Measurements from ENCODE around the gene CLSTN2.

CLSTN2 gene

DNA sequence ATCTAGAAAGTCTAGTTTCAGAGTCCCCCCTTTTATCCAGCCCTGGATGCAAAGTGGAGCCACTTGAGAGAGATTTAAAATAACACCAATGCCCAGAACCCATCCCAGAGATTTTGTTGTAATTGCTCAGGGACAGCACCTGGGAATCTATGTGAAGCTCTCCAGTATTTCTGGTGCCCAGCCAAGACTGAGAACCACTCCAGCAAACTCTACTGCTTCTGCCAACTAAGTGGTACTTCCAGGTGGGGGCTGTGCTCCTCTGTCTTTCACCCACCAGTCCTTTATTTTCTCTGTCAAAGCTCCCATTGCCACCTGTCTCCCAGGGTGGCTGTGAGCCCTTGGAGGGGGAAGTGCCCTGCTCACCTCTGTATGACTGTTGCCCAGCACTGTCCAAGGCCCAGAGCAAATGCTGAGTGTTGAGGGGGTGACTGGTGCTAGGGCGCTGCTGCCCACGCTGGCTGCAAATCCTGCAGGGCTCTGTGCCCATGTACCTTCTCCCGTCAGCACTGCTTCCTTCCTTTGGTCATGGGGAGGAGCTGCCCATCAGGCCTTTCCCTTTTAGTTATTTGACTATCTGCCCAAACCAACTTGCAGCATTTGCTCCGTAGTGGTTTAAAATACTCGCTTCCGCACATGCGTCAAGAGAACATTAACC lies 9.4 kb downstream of the CLSTN2 start:
- DNase-seq: no peak

DNA sequence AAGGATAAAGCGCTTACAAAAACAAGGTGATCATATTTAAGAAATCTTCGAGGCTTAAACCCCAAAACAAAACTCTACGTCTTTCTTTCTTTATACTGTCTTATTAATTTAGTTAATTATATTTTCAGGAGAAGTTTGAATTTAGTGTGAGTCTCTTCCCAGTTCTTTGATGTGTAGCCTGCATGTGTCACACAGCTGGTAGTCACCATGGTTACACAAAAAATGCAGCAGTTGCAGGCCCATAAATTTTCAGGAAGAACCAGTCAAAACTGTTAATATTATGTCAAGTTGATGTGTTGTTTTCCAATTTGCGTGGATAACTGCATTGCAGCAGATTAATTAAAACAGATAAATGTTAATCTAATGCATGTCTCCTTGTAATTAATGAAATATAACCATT lies 10.4 kb downstream of the CLSTN2 start:
- DNase-seq: no peak

DNA sequence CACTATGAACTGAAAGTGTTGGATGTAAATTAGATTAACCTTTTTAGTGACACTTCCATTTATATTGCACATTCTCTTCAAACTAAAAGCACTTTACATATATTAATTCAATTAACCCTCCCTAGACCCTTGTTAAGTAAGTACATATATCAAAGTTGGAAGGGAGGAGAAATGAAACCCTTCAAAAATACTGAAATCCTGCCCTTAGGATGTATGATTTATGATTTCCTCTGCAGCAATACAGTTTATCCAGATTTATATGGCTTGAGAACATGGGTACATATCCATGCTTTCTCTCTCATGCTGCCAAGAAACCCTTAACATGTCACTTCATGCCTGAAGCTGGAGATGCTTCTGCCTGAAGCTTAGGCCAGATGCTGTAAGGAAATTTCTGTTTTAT lies 11.0 kb downstream of the CLSTN2 start:
- DNase-seq: no peak

DNA sequence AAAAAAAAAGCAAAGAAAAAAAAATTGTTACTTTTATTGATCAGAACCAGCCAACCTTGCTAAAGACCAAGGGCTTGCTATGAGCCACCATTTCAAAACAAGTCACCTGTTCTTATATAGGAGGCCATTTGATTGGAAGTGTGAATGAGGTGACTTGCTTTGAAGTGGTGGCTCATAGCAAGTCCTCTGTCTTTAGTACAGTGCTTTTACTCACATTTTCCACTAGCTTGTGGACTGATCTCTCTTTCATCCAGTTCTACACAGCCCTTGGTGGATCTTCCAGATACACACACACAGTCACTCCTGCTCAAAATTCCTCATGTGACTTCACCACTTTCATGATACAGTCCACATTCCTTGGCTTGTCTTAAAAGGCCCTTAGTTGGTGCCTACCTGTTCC lies 13.5 kb downstream of the CLSTN2 start:
- DNase-seq: no peak

DNA sequence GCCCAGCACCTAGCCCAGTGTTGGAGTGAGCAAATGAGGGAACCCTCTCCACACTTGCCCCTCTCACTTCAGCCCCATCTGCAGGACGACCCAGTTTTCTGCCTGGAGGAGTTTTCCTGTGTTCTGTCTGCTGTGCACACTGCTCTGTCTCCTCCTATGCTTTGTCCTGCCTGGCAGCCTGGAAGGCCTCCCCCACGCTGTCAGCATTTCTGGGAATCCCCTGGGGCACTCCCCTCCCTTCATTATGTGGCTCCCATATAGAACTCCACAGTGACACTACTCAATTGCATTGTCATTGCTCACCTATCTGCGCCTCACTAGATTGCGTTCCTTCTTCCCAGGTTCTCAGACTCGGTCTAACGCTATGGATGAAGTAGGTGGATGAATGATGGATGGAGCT lies 13.9 kb downstream of the CLSTN2 start:
- no peak for DNase-seq

- DNase-seq: no peak
Measured at GRCh38 chr3:139953131-139953910, 18.3 kb downstream of the CLSTN2 start.

GRCh38 chr3:139954146-139954860 lies 19.3 kb downstream of the CLSTN2 start:
- DNase-seq: no peak

GRCh38 chr3:139957844-139958243 lies 22.9 kb downstream of the CLSTN2 start:
- DNase-seq: no peak

- DNase-seq: no peak
Measured at GRCh38 chr3:139969386-139969785, 34.4 kb downstream of the CLSTN2 start.

DNA sequence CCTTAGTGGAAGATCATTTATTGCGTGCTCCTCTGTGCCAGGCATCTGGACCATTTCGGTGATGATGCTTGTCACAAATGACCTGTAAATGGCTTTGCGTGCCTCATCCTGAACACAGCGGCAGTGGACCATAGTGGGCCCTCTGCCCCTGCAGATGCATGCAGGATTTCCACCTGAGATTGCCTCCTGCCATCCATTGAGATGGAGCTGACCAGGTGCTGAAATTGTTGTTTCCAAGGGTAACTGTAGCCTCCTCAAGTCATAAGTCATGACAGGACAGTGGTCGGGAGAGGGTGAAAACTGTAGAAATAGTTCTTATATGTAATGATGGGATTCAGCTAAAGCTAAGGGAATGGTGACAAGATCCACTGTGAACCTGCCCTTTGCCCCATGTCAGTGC lies 35.5 kb downstream of the CLSTN2 start:
- no peak for DNase-seq

DNA sequence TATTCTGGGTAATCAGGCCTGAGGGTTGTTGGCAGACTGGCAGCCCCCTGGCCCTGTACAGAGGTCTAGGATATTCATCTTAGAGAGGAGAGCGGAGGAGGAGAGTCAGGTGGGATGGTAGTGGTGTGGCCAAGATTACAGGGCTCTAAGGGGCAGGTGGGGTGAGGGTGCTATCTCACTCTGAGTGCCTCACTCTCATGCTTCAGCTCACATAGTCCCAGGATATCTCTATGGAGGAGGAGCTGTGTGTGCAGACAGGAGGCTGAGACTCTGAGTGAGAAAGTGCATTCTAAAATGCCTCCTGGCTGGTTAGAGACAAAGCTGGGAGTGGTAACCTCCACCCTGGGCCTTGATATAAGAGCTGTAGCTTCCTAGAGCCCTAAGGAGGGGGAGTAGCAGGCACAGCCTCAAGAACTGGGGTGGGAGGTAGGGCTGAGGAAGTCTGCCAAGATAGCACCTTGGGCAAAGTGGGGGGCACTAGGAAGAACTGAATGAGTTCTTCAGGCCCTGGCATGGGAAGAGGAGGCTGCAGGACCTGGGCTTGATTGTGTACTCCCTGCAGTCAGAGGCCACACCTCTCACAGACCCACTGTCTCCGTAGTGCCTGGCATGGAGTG lies 39.9 kb downstream of the CLSTN2 start:
- no peak for DNase-seq

DNA sequence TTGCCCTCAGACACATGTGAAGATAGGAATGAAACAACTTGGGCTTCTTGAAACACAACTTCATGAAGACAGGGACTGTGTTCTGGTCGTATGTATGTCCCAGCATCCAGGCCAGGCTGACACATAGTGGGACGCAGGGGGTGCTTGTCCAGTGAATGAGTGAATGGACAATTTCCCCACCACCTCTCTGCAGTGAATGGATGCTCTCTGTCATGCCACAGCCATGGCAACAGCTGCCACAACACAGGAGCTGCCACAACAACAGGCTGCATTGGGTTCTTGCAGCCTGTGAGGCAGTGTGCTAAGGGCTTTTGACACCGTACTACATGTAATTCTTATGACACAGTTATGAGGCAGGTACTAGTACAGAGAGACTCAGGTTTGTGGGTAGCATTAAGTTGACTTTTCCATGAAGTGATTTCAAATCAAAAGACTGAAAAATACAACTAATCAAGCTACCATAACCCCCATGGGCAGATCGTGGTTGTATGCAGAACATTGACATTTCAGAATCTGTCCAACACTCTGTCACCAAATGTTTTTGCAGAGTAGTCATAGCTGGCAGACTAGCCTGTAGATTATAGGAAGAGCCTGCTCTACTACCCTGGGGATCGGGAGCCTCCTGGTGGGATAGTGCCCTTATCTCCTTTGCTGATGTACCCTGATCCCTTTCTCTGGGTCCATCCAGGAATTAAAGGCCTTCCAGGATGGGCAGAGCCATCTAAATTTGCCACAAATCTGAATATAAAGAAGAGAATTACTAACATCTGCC lies 40.8 kb downstream of the CLSTN2 start:
- DNase-seq: no peak

DNA sequence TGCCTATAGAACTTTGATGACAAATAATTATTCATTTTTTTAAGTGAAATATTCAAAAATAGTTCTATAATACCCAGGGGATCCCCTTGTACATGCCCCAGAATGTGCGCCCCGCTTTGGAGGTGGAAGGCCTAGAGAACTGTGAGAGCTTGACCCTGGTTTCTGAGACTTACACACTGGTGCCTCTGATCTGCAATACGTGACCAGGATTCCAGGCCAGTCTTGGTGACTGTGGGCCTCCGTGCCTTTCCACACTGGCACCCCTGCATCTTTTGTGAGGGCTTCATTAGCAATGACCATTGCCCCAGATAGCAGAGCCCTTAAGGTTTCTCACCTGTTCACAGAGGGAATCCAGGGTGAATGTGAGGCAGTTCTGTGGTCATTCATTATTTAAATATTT lies 44.0 kb downstream of the CLSTN2 start:
- DNase-seq: no peak

DNA sequence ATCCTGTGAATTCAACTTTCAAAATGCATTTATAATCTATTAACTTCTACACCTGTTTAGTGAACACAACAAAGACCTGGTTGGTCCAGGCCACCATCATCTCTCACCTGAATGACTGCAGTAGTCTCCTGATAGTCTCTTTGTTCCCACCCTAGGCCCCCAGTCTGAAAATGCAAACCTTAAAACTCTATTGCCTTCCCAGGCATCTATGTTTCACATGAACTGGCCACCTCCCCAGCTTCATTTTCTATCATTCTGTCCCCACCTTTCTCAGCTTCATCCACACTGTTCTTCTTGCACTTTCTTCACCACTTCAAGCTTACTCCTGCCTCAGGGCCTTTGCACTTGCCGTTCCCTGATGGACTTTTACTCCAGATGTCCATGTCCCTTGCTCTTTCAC lies 45.0 kb downstream of the CLSTN2 start:
- DNase-seq: no peak

- DNase-seq: no peak
Measured at GRCh38 chr3:139982404-139982803, 47.4 kb downstream of the CLSTN2 start.

DNA sequence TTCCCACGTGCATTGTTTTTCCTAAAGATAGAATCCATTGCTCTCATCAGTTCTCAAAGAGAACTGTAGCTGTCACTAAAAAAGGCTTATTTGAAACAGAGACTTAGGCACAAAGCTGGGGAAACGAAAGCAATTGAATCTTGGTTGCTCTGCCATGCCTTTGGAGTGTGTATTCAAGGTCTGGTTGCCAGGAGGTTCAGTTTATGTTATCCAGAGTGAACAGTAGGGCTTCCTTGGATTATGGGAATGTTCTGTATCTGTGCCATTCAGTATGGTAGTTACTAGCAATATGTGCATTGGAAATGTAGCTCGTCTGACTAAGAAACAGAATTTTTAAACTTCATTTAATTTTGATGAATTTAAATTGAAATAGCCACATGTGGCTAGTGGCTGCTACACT lies 50.6 kb downstream of the CLSTN2 start:
- DNase-seq: no peak

GRCh38 chr3:139987908-139988307 lies 52.9 kb downstream of the CLSTN2 start:
- DNase-seq: no peak

GRCh38 chr3:139988472-139989156 lies 53.6 kb downstream of the CLSTN2 start:
- no peak for DNase-seq

- DNase-seq: no peak
Measured at GRCh38 chr3:139994891-139995290, 59.9 kb downstream of the CLSTN2 start.

DNA sequence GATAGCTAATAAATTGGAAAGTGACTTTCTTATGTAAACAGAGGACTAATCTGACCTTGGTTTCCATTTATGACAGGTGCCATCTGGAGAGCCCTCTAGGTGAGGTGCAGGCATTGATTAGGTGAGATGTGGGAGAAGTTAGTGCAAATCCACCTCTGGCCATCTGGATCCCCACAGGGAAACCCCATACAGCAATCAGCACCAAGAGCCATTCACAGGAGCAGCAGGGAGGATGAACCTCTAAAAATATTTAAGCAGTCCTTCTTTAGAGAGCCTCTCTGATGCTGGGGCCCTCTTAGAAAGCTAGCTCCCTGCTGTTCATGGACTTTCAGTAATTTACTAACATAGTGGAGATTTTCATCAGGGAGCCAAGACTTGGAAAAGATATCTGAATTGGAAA lies 69.3 kb downstream of the CLSTN2 start:
- no peak for DNase-seq

GRCh38 chr3:140006331-140006730 lies 71.3 kb downstream of the CLSTN2 start:
- no peak for DNase-seq

- no peak for DNase-seq
Measured at GRCh38 chr3:140007081-140007480, 72.1 kb downstream of the CLSTN2 start.
